MCF 10A (cell line): ENCODE data around the gene KCNK5. TPM values are rescaled to one million over a fixed set of nuclear protein-coding genes. Genes with fewer than 3 reads are reported as not detected.

ENCODE experiments used
- BruUV-seq: library from RNA; stranded (reverse); fragments of 400-500 nt; replicated peaks from 2 replicates; lab custom pipeline; 2021; lab: Mats Ljungman, UMichigan
- CTCF ChIA-PET: fragments of 300-600 bp; sonication (Branson Sonifier 250); formaldehyde crosslinking; extraction: SDS; loops from one replicate; lab custom pipeline; 2021; ENCODE audit warnings: antibody characterized with exemption, inconsistent platforms; lab: Yijun Ruan, JAX
- POLR2A ChIA-PET: fragments of 300-600, 350-650 bp; sonication (Branson Sonifier 250); formaldehyde crosslinking; extraction: SDS; loops from one replicate; lab custom pipeline; 2020; ENCODE audit warnings: antibody characterized with exemption, inconsistent platforms; lab: Yijun Ruan, JAX
- DNase-seq: peaks from one replicate; pipeline ENCODE4 v3.0.0-alpha.2; 2018; ENCODE audit not compliant: unreplicated experiment
- H3K27ac Mint-ChIP-seq: one replicate; pipeline ENCODE4 v1.8.0; 2022; ENCODE audit warnings: mild to moderate bottlenecking, low read depth, mixed read lengths; ENCODE audit not compliant: unreplicated experiment
- H3K27me3 Mint-ChIP-seq: one replicate; pipeline ENCODE4 v1.8.0; 2022; ENCODE audit warnings: mixed read lengths; ENCODE audit not compliant: insufficient read depth, unreplicated experiment
- H3K36me3 Mint-ChIP-seq: one replicate; pipeline ENCODE4 v1.8.0; 2022; ENCODE audit warnings: mild to moderate bottlenecking, moderate library complexity, mixed read lengths; ENCODE audit not compliant: insufficient read depth, unreplicated experiment
- H3K4me1 Mint-ChIP-seq: one replicate; pipeline ENCODE4 v1.8.0; 2022; ENCODE audit warnings: mixed read lengths; ENCODE audit not compliant: insufficient read depth, unreplicated experiment
- H3K4me3 Mint-ChIP-seq: one replicate; pipeline ENCODE4 v1.8.0; 2022; ENCODE audit warnings: mild to moderate bottlenecking, moderate library complexity, mixed read lengths; ENCODE audit not compliant: unreplicated experiment
- H3K9me3 Mint-ChIP-seq: one replicate; pipeline ENCODE4 v1.8.0; 2022; ENCODE audit warnings: mixed read lengths; ENCODE audit not compliant: unreplicated experiment
- intact Hi-C: fragments of 100-400 bp; cut with micrococcal nuclease; formaldehyde crosslinking; loops from 2 replicates; pipeline ENCODE4 v1.14.1; 2022
- total RNA-seq: library from RNA; stranded (reverse); gene quantifications from 2 replicates; pipeline ENCODE4 v1.2.3, GENCODE V29; 2022
- TF ChIP-seq, protein P1 (sequence below): fragments of 200-600 bp; IDR thresholded peaks from one replicate; pipeline ENCODE4 v1.8.0; 2022; ENCODE audit warnings: antibody characterized with exemption, mild to moderate bottlenecking; ENCODE audit not compliant: unreplicated experiment

KCNK5 gene
- total RNA-seq, 1 experiment from 2014 or later = 2.6 TPM

GRCh38 chr6:39202166-39202565 lies 27.1 kb downstream of the KCNK5 start:
- ChIA-PET POLR2A (interaction anchor here (0.9 to 4.3 kb wide), 3 partner anchors 15 to 18 kb away, joined by 3 to 31 read pairs (median 6); no protein-coding TSS in a partner anchor), CTCF (interaction anchor here (0.6 to 5.2 kb wide), 7 partner anchors 11 to 100 kb away, joined by 3 to 32 read pairs (median 9); no protein-coding TSS in a partner anchor)
- Mint-ChIP-seq H3K36me3 (no peaks in the 10 kb centered on the region), H3K4me3 (no peak overlapping the region), H3K27ac (no peak overlapping the region), H3K4me1 (peaks cover 20% of the 10 kb centered on the region), H3K27me3 (no peaks in the 10 kb centered on the region), H3K9me3 (no peaks in the 10 kb centered on the region)
- BruUV-seq = no TSS peak
- TF ChIP-seq, protein P1, sequence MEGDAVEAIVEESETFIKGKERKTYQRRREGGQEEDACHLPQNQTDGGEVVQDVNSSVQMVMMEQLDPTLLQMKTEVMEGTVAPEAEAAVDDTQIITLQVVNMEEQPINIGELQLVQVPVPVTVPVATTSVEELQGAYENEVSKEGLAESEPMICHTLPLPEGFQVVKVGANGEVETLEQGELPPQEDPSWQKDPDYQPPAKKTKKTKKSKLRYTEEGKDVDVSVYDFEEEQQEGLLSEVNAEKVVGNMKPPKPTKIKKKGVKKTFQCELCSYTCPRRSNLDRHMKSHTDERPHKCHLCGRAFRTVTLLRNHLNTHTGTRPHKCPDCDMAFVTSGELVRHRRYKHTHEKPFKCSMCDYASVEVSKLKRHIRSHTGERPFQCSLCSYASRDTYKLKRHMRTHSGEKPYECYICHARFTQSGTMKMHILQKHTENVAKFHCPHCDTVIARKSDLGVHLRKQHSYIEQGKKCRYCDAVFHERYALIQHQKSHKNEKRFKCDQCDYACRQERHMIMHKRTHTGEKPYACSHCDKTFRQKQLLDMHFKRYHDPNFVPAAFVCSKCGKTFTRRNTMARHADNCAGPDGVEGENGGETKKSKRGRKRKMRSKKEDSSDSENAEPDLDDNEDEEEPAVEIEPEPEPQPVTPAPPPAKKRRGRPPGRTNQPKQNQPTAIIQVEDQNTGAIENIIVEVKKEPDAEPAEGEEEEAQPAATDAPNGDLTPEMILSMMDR = no peak
- intact Hi-C loops = loop anchor here (10.0 kb wide), 1 partner anchor 703 kb away; no protein-coding TSS in a partner anchor
- DNase-seq = no peak

GRCh38 chr6:39200498-39201020 lies 28.7 kb downstream of the KCNK5 start:
- intact Hi-C loops = loop anchor here (10.0 kb wide), 1 partner anchor 704 kb away; no protein-coding TSS in a partner anchor
- no peak for DNase-seq
- BruUV-seq = no TSS peak
- POLR2A ChIA-PET = interaction anchor here (1.1 to 2.0 kb wide), 2 partner anchors 13 to 16 kb away, joined by 5 to 6 read pairs; no protein-coding TSS in a partner anchor
- Mint-ChIP-seq H3K27ac (no peak overlapping the region), H3K27me3 (no peaks in the 10 kb centered on the region), H3K4me1 (peaks cover 29% of the 10 kb centered on the region), H3K36me3 (peaks cover 5% of the 10 kb centered on the region), H3K4me3 (no peak overlapping the region), H3K9me3 (no peaks in the 10 kb centered on the region)
- TF ChIP-seq, protein P1 = no peak
- CTCF ChIA-PET = interaction anchor here (0.8 to 5.2 kb wide), 8 partner anchors 10 to 102 kb away, joined by 3 to 32 read pairs (median 5); no protein-coding TSS in a partner anchor

DNA sequence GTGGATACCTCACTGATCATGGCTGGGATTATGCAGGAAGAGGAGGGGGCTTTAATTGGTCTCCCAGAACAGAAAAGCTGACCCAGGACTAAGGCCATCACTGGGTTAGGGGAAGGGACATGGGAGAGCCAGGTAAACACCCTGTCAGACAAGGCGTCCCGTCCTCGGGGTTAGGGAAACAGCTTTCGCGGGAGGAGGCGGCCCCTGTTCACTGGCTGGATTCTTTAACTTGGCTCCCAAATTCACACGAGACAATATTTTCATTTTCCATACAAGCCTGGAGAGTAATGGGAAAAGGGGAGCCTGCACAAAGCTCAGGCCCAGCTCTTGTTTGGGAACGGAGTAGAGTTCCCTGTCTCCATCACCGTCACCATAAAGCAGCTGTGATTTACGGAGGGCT lies 29.3 kb downstream of the KCNK5 start:
- H3K4me1 Mint-ChIP-seq = peaks cover 29% of the 10 kb centered on the region
- no peak overlapping the region for H3K27ac Mint-ChIP-seq
- no TSS peak for BruUV-seq
- no peak for DNase-seq
- peaks cover 6% of the 10 kb centered on the region for H3K36me3 Mint-ChIP-seq
- H3K9me3 Mint-ChIP-seq = no peaks in the 10 kb centered on the region
- intact Hi-C loops = loop anchor here (10.0 kb wide), 1 partner anchor 705 kb away; no protein-coding TSS in a partner anchor
- ChIA-PET CTCF (interaction anchor here (0.5 to 5.2 kb wide), 7 partner anchors 9 to 327 kb away, joined by 3 to 32 read pairs (median 3); no protein-coding TSS in a partner anchor), POLR2A (interaction anchor here (0.7 to 1.1 kb wide), 2 partner anchors 15 to 1748 kb away, joined by 3 to 5 read pairs; no protein-coding TSS in a partner anchor)
- no peak overlapping the region for H3K4me3 Mint-ChIP-seq
- TF ChIP-seq, protein P1 = no peak
- H3K27me3 Mint-ChIP-seq = no peaks in the 10 kb centered on the region

DNA sequence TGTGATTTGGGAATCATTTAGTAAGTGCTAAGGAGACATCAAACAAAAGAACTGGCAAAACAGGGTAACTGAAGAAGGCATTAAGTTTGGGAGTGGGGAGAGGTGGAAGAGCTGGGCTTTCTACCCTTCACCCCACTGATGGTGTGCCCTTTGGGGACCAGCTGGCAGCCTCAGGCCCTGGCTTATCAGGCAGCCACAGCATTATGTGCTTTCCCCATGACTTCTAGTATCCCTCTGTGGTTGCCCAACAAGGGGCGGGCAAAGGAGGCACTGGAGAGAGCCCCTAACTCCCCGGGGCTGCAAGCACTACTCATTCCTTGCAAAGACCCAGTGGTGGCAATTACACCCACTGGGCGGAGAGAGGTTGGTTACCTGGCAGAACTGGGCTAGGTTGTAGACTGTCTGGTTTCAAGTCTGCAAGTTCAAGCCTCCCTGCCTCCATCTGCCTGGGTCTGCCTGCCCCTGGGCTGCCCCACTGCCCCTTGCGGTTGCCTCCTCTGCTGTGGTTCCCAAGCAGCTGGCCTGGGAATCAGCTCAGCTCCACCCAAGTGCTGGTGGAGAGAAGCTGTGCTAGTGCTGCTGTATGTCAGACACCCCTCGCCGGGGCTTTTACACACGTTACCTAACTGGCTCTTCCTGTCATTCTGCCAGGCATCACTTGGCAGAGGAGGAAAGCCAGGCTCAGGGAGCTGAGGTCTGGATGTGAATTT lies 29.9 kb downstream of the KCNK5 start:
- Mint-ChIP-seq H3K36me3 (peaks cover 9% of the 10 kb centered on the region), H3K27ac (no peak overlapping the region), H3K9me3 (no peaks in the 10 kb centered on the region), H3K4me1 (peaks cover 25% of the 10 kb centered on the region), H3K4me3 (no peak overlapping the region), H3K27me3 (no peaks in the 10 kb centered on the region)
- CTCF ChIA-PET = interaction anchor here (0.5 to 5.2 kb wide), 7 partner anchors 9 to 326 kb away, joined by 3 to 32 read pairs (median 3); no protein-coding TSS in a partner anchor
- BruUV-seq = no TSS peak
- POLR2A ChIA-PET = interaction anchor here (0.7 kb wide), 1 partner anchor 1749 kb away, joined by 3 read pairs; no protein-coding TSS in a partner anchor
- TF ChIP-seq, protein P1 = no peak
- DNase-seq = no peak
- intact Hi-C loops = no loop called here
